GM19239 (cell line): ENCODE data around the gene RAB20.
"Not testable (repeated sequence)": the region's sequence is repeated elsewhere in the genome, so short reads cannot be mapped to it uniquely, and the experiment has no call there.

ENCODE experiments used
- DNase-seq: peaks from one replicate; pipeline ENCODE4 v3.0.0; 2011; ENCODE audit warnings: low spot score; ENCODE audit not compliant: insufficient read length
- FAIRE-seq: peaks from 2 replicates; lab custom pipeline; 2011; peaks lifted over from hg19 to GRCh38; lab: Jason Lieb, UNC

RAB20 gene

DNA sequence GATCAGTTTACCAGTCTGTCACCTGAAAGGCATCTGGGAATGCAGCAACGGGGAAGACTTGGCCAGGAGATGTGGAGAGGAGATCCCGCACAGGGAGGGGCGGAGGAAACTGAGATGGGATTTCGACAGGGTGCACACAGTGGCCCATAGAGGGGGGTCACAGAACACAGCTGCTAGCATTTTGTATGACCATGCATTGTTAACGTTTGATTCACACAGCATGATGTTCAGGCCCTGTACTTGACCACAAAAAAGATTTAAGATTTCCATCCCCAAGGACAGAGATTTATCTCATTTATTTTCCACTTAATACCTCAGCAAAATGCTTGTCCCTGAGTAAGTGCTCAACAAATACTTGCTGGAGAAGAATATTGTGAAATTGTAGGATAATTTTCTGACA is 63.2 kb downstream of the RAB20 start:
- DNase-seq (no peak), FAIRE-seq (no peak)

DNA sequence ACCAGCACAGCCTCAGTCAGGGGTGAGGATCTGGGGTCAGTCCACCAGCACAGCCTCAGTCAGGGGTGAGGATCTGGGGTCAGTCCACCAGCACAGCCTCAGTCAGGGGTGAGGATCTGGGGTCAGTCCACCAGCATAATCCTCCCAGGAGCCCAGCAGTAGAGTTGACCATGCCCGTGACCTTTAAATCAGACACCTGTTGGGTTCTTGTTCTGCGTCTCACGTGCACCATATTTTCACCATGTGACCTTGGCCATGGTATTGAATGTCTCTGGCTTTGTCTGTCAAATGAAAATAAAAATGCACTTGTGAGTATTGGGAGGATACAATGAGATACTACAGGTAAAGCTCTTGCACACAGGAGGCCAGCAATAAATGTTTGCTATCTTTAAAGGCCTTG is 63.6 kb downstream of the RAB20 start:
- not testable (repeated sequence) for DNase-seq, FAIRE-seq

DNA sequence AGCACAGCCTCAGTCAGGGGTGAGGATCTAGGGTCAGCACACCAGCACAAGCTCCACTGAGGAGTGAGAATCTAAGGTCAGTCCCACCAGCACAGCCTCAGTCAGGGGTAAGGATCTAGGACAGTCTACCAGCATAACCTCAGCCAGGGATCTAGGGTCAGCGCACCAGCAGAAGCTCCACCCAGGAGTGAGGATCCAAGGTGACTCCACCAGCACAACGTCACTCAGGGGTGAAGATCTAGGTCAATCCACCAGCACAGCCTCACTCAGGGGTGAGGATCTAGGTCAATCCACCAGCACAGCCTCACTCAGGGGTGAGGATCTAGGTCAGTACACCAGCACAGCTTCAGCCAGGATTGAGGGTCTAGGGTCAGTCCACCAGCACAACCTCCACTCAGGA is 64.5 kb downstream of the RAB20 start:
- FAIRE-seq (no peak), DNase-seq (no peak)

- FAIRE-seq (no peak), DNase-seq (no peak)
These were observed 65.2 kb downstream of the RAB20 start for GRCh38 chr13:110496281-110496680.

- FAIRE-seq (no peak), DNase-seq (no peak)
These were observed 65.6 kb downstream of the RAB20 start for GRCh38 chr13:110495881-110496280.

DNA sequence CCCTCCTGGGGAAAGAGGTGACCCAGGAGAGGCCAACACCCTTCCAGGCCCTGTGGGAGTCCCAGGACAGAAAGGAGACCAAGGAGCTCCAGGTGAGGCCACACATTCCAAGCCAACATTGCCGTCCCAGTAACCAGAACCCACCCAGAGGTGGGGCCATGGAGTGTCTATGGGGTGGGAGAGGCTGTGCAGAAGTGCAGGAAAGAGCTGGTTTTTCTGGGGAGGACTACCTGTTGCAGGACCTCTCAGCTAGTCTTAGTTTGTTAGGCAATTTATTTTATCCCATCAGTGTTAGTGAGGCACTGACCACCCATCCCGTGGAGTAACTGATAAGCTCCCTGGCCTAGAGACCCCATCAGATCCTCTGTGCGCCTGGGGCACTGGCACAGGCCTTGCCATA is 66.1 kb downstream of the RAB20 start:
- FAIRE-seq (no peak), DNase-seq (no peak)

- FAIRE-seq, result no peak
These were observed 67.9 kb downstream of the RAB20 start for GRCh38 chr13:110493613-110494012.

DNA sequence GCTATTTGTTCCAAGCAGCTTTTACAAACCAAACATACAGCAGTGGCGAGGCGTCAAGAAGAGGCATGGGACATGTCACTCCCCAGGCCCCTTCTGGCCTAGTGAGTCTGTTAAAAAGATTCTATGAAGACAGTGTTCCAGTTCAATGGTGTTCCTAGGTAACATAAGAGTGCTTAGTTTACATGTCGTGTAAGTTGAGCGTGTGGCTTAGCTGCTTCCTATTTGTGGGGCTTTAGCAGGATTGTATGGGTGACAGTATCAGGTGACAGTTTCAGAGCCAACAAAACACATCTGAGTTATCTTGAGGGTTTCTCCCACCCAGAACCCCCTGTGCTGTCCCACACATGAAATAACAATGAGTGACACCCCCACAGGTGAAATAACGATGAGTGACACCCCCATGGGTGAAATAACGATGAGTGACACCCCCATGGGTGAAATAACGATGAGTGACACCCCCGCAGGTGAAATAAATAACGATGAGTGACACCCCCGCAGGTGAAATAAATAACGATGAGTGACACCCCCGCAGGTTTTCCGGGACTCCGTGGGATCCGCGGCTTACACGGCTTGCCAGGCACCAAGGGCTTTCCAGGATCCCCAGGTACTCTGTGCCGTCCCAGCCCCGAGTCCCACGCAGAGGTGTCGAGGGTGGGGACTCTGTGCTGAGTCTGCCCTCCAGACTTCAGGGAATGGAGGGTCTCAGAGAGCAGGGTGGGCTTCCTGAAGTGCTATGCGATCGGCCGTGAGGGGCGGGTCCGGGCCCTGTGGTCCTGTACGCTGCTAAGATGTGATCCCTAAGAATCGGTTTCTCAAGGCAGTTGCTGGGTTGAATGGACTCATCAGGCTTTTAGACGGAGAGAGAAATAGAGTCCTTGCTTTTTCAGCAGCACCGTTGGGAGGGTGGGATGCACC is 68.6 kb downstream of the RAB20 start:
- DNase-seq (no peak), FAIRE-seq (no peak)

More at GRCh38 chr13:110493613-110494012, 67.9 kb downstream of the RAB20 start:
- DNase-seq, result no peak

DNA sequence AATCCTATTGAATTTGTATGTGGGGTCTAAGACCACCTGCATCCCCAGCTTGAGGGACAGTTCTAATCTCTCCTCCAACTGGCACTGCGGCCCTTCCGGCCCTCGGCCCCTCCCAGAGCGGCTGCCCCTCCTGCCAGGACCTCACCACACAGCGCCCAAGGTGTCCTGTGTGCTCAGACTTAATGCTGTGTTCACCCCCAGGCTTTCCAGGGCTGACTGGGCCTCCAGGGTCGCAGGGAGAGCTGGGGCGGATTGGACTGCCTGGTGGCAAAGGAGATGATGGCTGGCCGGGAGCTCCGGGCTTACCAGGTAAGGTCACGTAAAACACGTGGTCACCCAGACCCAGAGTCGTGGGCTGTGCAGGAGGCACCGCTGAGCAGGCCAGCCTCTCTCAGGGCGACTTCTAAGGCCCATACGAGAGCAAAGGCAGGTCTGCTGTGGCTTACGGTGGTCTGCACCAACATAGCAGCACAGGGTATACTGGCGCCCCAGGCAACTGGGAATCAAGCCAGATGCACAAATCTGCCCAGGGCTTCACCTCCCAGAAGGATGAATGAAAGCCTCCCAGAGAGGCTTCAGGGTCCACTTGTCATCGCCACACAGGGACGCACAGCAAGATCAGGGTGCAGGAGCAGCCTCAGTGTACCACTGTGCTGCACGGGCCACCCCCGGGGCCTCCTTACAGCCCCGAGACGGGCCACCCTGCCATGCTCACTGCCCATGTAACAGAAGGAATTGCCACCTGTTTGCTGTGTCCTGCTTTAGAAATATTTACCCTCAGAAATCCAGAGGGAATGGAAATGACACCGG is 69.4 kb downstream of the RAB20 start:
- no peak for DNase-seq
- FAIRE-seq, result no peak

- FAIRE-seq, result no peak
- no peak for DNase-seq
These were observed 71.3 kb downstream of the RAB20 start for GRCh38 chr13:110490009-110490770.

GRCh38 chr13:110486880-110487279 is 74.6 kb downstream of the RAB20 start:
- FAIRE-seq, result not testable (repeated sequence)

GRCh38 chr13:110486061-110486715 is 75.3 kb downstream of the RAB20 start:
- FAIRE-seq (no peak), DNase-seq (no peak)

More at GRCh38 chr13:110486880-110487279, 74.6 kb downstream of the RAB20 start:
- DNase-seq, result not testable (repeated sequence)

DNA sequence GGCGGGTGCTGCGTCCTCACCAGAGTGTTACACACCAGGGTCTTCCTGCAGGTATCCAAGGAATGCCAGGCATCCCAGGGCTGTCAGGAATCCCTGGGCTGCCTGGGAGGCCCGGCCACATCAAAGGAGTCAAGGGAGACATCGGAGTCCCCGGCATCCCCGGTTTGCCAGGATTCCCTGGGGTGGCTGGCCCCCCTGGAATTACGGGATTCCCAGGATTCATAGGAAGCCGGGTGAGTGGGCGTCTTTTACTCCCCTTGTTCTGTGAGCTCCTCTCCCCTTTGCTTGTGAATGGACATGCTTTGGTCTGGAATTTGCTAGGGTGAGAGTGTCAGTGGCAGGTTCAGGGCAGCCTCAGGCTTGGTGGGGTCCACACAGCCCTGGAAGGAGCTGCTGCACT is 75.9 kb downstream of the RAB20 start:
- FAIRE-seq (no peak), DNase-seq (no peak)

GRCh38 chr13:110484290-110485048 is 77.1 kb downstream of the RAB20 start:
- DNase-seq (no peak), FAIRE-seq (no peak)

DNA sequence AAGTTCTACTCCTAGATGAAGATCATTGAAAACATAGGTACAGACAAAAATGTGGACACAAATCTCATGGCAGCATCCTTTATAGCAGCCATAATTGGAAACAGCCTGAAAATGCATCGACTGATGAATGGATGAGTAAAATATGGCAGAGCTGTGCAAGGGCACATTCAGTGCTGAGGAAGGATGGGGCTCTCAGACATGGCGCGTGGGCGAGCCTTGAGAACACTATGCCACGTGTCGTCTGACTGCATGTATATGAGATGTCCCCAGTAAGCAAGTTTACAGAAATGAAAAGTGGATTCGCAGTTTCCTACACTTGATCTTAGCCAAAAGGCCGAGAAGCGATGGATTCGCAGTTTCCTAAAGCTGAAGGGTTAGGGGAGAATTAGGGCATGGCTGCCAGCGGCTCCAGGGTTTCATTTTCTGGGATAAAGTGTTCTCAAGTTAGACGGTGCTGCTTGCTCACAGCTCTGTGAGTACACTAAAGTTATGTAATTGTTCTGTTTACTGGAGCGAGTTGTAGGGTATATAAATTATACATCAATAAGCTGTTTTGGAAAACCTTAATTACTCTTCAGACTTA is 78.0 kb downstream of the RAB20 start:
- DNase-seq (no peak), FAIRE-seq (no peak)

DNA sequence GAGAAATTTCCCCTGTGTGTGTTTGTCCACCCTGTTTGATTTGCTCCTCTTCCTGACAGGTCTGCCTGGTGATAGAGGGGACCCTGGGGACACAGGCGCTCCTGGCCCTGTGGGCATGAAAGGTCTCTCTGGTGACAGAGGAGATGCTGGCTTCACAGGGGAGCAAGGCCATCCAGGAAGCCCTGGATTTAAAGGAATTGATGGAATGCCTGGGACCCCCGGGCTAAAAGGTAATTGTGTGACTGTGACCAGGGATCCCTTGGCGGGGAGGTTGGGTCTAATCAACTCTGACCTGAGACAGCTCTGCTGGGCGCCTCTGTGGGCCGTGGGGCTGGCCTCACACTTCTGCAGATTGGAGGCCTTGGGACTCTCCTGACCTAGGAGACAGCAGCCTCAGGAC is 81.4 kb downstream of the RAB20 start:
- FAIRE-seq (no peak), DNase-seq (no peak)

DNA sequence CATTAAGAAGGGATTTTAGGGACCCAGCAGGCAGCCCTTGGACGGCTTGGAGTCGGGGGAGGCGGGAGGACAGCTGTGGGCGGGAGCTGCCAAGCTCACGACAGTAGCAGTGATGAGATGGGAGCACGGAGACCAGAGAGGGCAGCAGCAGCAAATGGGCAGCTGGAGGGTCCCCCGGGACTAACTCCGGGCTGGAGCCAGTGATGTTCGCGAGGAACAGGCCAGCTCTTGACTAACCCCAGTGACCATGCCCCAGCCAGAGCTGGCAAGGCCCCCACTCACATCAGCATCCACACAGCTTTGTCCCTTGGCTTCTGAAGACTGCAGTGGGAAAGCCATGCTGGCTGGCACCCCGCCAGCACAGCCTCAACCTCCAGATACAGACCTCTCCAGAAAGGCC is 81.9 kb downstream of the RAB20 start:
- FAIRE-seq, result no peak
- no peak for DNase-seq

DNA sequence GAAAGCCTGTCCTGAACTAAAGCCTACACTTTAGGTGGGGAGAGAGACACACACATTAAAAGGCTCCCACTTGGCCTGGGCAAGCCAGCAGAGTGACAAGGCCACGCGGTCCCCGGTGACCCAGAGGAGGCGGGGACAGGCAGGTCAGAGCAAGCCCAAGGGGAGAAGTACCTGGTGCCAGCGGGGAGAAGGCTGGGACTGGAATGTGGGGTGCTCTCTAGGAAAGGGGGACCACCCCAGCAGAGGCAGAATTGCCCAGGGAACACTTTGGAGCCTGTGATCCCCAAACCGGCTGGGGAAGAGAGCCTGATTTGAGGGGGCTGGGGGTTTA is 82.3 kb downstream of the RAB20 start:
- FAIRE-seq, result no peak
- no peak for DNase-seq
